WTC11 (cell line): Measurements from ENCODE around the gene GPRC5A. TPM values are rescaled to one million over a fixed set of nuclear protein-coding genes. Genes with fewer than 3 reads are reported as not detected.

ENCODE experiments used
- ATAC-seq: fragments of 200-7000 bp; cut with Tn5 transposase; 2 replicates; pipeline ENCODE4 v1.10.0; 2021; ENCODE audit warnings: mild to moderate bottlenecking, moderate library complexity
- CTCF ChIA-PET: fragments of 300-600 bp; sonication (Branson Sonifier 250); formaldehyde crosslinking; loops from one replicate; lab custom pipeline; 2021; ENCODE audit warnings: antibody characterized with exemption; lab: Charles Lee
- POLR2A ChIA-PET: fragments of 350-600 bp; sonication (Branson Sonifier 250); formaldehyde crosslinking; loops from one replicate; lab custom pipeline; 2021; ENCODE audit warnings: antibody characterized with exemption; lab: Charles Lee
- DNase-seq: peaks from one replicate; pipeline ENCODE4 v3.0.0; 2021; ENCODE audit warnings: low spot score
- H3K27ac Mint-ChIP-seq: 2 replicates; pipeline ENCODE4 v1.8.0; 2021; ENCODE audit warnings: mixed read lengths
- H3K27me3 Mint-ChIP-seq: 2 replicates; pipeline ENCODE4 v1.8.0; 2021; ENCODE audit warnings: low read depth, mild to moderate bottlenecking, moderate library complexity, mixed read lengths
- H3K36me3 Mint-ChIP-seq: 2 replicates; pipeline ENCODE4 v1.8.0; 2021; ENCODE audit warnings: mixed read lengths
- H3K4me1 Mint-ChIP-seq: 2 replicates; pipeline ENCODE4 v1.8.0; 2022; ENCODE audit warnings: mixed read lengths
- H3K4me3 Mint-ChIP-seq: 2 replicates; pipeline ENCODE4 v1.8.0; 2021; ENCODE audit warnings: mild to moderate bottlenecking, moderate library complexity, mixed read lengths
- H3K9me3 Mint-ChIP-seq: 2 replicates; pipeline ENCODE4 v1.8.0; 2021; ENCODE audit warnings: mixed read lengths
- AFF4 ChIP-seq: sonication (generic); formaldehyde crosslinking; IDR thresholded peaks from 2 replicates; pipeline ENCODE4 v1.8.1; 2023; ENCODE audit warnings: mild to moderate bottlenecking, missing genetic modification reagents, borderline replicate concordance
- CREB1 ChIP-seq: sonication (generic); formaldehyde crosslinking; IDR thresholded peaks from 2 replicates; pipeline ENCODE4 v1.8.0; 2023; ENCODE audit warnings: mild to moderate bottlenecking, missing genetic modification reagents
- E2F5 ChIP-seq: sonication (generic); formaldehyde crosslinking; IDR thresholded peaks from 2 replicates; pipeline ENCODE4 v1.8.1; 2022; ENCODE audit warnings: mild to moderate bottlenecking, moderate library complexity, missing genetic modification reagents
- ELF4 ChIP-seq: sonication (generic); formaldehyde crosslinking; IDR thresholded peaks from 2 replicates; pipeline ENCODE4 v1.8.1; 2022; ENCODE audit warnings: low read depth, mild to moderate bottlenecking, moderate library complexity, missing genetic modification reagents
- HMGXB4 ChIP-seq: sonication (generic); formaldehyde crosslinking; IDR thresholded peaks from 2 replicates; pipeline ENCODE4 v1.8.1; 2023; ENCODE audit warnings: mild to moderate bottlenecking, moderate library complexity, missing genetic modification reagents
- JAZF1 ChIP-seq: fragments of 250-450 bp; sonication (Bioruptor Pico); IDR thresholded peaks from 2 replicates; pipeline ENCODE4 v1.9.0; 2021; ENCODE audit warnings: moderate library complexity, mild to moderate bottlenecking, inconsistent platforms
- PRRX2 ChIP-seq: fragments of 250-450 bp; sonication (Bioruptor Pico); IDR thresholded peaks from 2 replicates; pipeline ENCODE4 v1.8.0; 2021; ENCODE audit warnings: mild to moderate bottlenecking
- SOX15 ChIP-seq: fragments of 250-450 bp; sonication (Bioruptor Pico); IDR thresholded peaks from 2 replicates; pipeline ENCODE4 v1.9.0; 2021; ENCODE audit warnings: mild to moderate bottlenecking
- TCF7 ChIP-seq: sonication (generic); formaldehyde crosslinking; IDR thresholded peaks from 2 replicates; pipeline ENCODE4 v1.8.0; 2022; ENCODE audit warnings: mild to moderate bottlenecking, low read depth, missing genetic modification reagents, moderate library complexity
- USF2 ChIP-seq: sonication (generic); formaldehyde crosslinking; IDR thresholded peaks from 2 replicates; pipeline ENCODE4 v1.8.1; 2023; ENCODE audit warnings: mild to moderate bottlenecking, missing genetic modification reagents, moderate library complexity
- ZNF232 ChIP-seq: sonication (generic); formaldehyde crosslinking; IDR thresholded peaks from 2 replicates; pipeline ENCODE4 v1.8.0; 2022; ENCODE audit warnings: mild to moderate bottlenecking, missing genetic modification reagents
- ZNF281 ChIP-seq: sonication (generic); formaldehyde crosslinking; IDR thresholded peaks from 2 replicates; pipeline ENCODE4 v1.8.0; 2023; ENCODE audit warnings: mild to moderate bottlenecking, missing genetic modification reagents
- ZNF425 ChIP-seq: fragments of 250-450 bp; sonication (Bioruptor Pico); conservative IDR thresholded peaks from 2 replicates; pipeline ENCODE4 v1.9.0; 2021; ENCODE audit warnings: mild to moderate bottlenecking
- ZNF532 ChIP-seq: fragments of 250-450 bp; sonication (Bioruptor Pico); IDR thresholded peaks from 2 replicates; pipeline ENCODE4 v1.9.0; 2021; ENCODE audit warnings: mild to moderate bottlenecking, borderline replicate concordance
- total RNA-seq: library from RNA; stranded (reverse); gene quantifications from 3 replicates; pipeline ENCODE4 v1.2.3, GENCODE V29; 2021

Gene GPRC5A
- total RNA-seq, 1 experiment from 2014 or later, result 1.1 TPM

DNA sequence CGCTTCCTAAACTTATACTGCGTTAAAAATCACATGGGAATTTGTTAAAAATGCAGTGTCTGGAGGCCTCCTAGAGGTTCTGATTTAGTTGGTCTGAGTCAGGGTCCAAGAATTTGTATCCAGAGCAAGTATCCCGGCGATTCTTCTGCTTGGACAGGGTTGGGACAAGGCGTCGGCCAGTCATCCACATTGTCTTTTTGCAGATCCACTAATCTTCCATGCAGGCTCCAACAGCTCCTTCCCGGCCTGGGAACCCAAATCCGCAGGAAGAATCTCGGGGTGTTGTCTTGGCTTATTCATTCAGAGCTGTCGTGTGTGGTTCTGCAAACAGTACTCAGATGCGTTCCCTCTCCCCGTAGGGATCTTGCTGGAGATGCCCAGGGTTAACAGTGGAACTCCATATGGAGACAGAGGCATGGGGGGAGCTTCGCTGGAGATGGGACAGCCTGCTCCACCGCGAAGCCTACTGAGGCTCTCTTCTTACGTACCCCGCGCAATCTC lies 35.3 kb downstream of the GPRC5A start (continued):
- TF ChIP-seq ZNF281 (CRISPR knock-in tag) (no peak), ZNF425 (no peak), ZNF232 (CRISPR knock-in tag) (no peak), JAZF1 (CRISPR knock-in tag) (no peak), CREB1 (CRISPR knock-in tag) (no peak)

- no peak overlapping the region for H3K4me3 Mint-ChIP-seq
- no peak overlapping the region for H3K27ac Mint-ChIP-seq
These were observed 36.1 kb downstream of the GPRC5A start for GRCh38 chr12:12927211-12928079.

More at GRCh38 chr12:12927211-12928079, 36.1 kb downstream of the GPRC5A start:
- ATAC-seq (no peak), DNase-seq (no peak)
- Mint-ChIP-seq H3K9me3 (peaks cover 10% of the 10 kb centered on the region), H3K27me3 (no peaks in the 10 kb centered on the region), H3K36me3 (no peaks in the 10 kb centered on the region), H3K4me1 (peaks cover under 1% of the 10 kb centered on the region; the same call in 1 of the 2 replicates)
- POLR2A ChIA-PET, result no interaction called here
- TF ChIP-seq USF2, result no peak
- TF ChIP-seq ELF4 (CRISPR knock-in tag), result no peak
- no peak for TF ChIP-seq ZNF532
- TF ChIP-seq AFF4, result no peak
- no peak for TF ChIP-seq E2F5 (CRISPR knock-in tag)
- TF ChIP-seq SOX15 (CRISPR knock-in tag), result no peak
- no peak for TF ChIP-seq TCF7 (CRISPR knock-in tag)
- no peak for TF ChIP-seq HMGXB4 (CRISPR knock-in tag)
- no peak for TF ChIP-seq PRRX2 (CRISPR knock-in tag)
- CTCF ChIA-PET, result interaction anchor here (1.6 kb wide), 1 partner anchor 11 kb away, joined by 4 read pairs; no protein-coding TSS in a partner anchor
